Breast epithelium (tissue), 4 donors: ENCODE results near the gene DHX58. TPM values are rescaled to one million over a fixed set of nuclear protein-coding genes. Genes with fewer than 3 reads are reported as not detected.

Experiments
- DNase-seq, 2 donors: peaks; one replicate each; pipeline ENCODE4 v3.0.0-alpha.2; 2019; ENCODE audit warnings: low spot score in 2 of 2
- H3K27ac ChIP-seq, 2 donors: fragments of 200-600 bp; sonication (generic) in 1 of 2; one replicate each; pipeline ENCODE4 v1.5.1; 2016 to 2019; ENCODE audit warnings: mild to moderate bottlenecking in 1 of 2
- H3K27me3 ChIP-seq, 2 donors: fragments of 200-600 bp; sonication (generic) in 1 of 2; one replicate each; pipeline versions ENCODE4 v1.5.1 to v1.6.0; 2017 to 2019; ENCODE audit warnings: control low read depth in 1 of 2, mild to moderate bottlenecking in 1 of 2
- H3K36me3 ChIP-seq: fragments of 200-600 bp; one replicate; pipeline ENCODE4 v1.5.1; 2019
- H3K4me1 ChIP-seq, 2 donors: fragments of 200-600 bp; sonication (generic); one replicate each; pipeline ENCODE4 v1.5.1; 2016 to 2019; ENCODE audit warnings: control low read depth in 1 of 2
- H3K4me3 ChIP-seq, 3 donors: fragments of 200-600 bp; sonication (generic); 1 replicate in 2 of 3; 2 replicates in 1 of 3; pipeline ENCODE4 v1.5.1; 2016 to 2019; ENCODE audit warnings: mild to moderate bottlenecking in 3 of 3, moderate library complexity in 2 of 3
- H3K9me3 ChIP-seq, 2 donors: fragments of 200-600 bp; sonication (generic) in 1 of 2; one replicate each; pipeline ENCODE4 v1.5.1; 2016 to 2019; ENCODE audit warnings: control low read depth in 1 of 2
- CTCF ChIP-seq, 3 donors: fragments of 450-650 bp; IDR thresholded peaks; one replicate each; pipeline ENCODE4 v1.5.1; 2016 to 2017; ENCODE audit warnings: antibody characterized with exemption in 3 of 3, mild to moderate bottlenecking in 3 of 3, moderate library complexity in 3 of 3
- POLR2A ChIP-seq: fragments of 450-650 bp; IDR thresholded peaks from one replicate; pipeline ENCODE4 v1.6.1; 2016; ENCODE audit warnings: antibody characterized with exemption, mild to moderate bottlenecking, moderate library complexity
- POLR2AphosphoS5 ChIP-seq, 3 donors: sonication (generic); formaldehyde crosslinking; IDR thresholded peaks; one replicate each; pipeline ENCODE4 v1.6.1; 2017; ENCODE audit warnings: antibody characterized with exemption in 3 of 3
- intact Hi-C: fragments of 100-400 bp; cut with DNase I; formaldehyde crosslinking; loops from one replicate; pipeline ENCODE4 v1.15.1; 2023; ENCODE audit warnings: low total_unique reads
- total RNA-seq, 3 donors: library from RNA; depleted of rRNA; stranded (reverse); fragments of >200 nt; gene quantifications; one replicate each; pipeline ENCODE4 v1.1.0, GENCODE V29; 2016

DHX58 gene
- total RNA-seq, 3 donors from 2014 or later: 13.1 to 22.8 (median 13.4) TPM

DNA sequence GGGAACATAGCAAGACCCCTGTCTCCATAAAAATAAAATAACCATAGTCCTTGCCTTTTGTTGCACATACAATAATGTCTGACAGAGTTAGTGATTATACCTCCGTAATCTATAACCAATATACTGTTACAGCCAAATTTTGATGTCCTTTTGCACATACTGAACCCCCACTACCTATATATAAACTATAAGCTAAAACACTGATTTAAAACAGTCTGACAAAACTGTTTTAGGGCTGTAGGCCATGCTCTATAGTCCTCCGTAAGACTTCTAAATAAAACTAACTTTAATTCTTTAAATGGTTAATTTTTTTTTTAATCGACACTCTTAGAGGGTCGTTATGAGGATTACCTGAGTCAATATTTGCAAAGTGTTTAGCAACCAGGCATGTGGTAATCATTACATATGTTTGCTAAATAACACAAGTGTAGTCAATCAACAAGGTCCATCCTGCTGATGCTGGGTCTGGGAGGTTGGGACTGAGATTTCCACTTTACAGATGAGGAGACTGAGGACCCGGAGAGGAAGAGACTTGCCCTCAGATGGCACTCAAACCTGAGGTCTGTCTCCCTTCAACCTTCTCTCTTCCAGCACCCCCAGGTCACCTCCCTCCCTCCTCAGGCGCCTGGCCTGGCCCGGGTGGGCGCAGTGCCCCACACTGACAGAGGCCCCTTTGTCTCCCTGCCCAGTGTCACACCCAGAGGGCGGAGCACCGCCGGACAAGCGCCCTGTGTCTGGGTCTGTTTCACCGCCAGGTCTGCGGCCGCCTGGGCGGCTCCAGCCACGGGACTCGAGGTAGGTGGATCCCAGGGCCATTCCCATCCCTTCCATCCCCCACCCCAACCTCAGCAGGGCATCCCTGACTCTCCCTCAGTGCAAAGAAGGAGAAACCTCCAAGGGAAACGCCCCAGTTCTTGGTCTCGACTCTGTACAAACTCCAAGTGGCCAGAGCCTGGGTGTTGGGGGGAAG is 24.5 kb downstream of the DHX58 start:
- Histone ChIP-seq H3K27ac (no peak overlapping the region), H3K9me3 (no peaks in the 10 kb centered on the region), H3K4me1 (no peaks in the 10 kb centered on the region), H3K36me3 (no peaks in the 10 kb centered on the region), H3K27me3 (peaks cover 0 to 3% of the 10 kb centered on the region in 2 donors), H3K4me3 (no peak overlapping the region)
- intact Hi-C loops: no loop called here
- DNase-seq: no peak
- no peak for TF ChIP-seq CTCF (IDR thresholded peaks at IDR 0.05)
- TF ChIP-seq POLR2AphosphoS5 (IDR thresholded peaks at IDR 0.05): no peak
- no peak for TF ChIP-seq POLR2A

GRCh38 chr17:42087042-42087701 is 25.3 kb downstream of the DHX58 start:
- no peak for TF ChIP-seq CTCF (IDR thresholded peaks at IDR 0.05)
- TF ChIP-seq POLR2A: no peak
- no peak for TF ChIP-seq POLR2AphosphoS5 (IDR thresholded peaks at IDR 0.05)
- H3K9me3 ChIP-seq: no peaks in the 10 kb centered on the region

GRCh38 chr17:42081516-42082129 is 30.9 kb downstream of the DHX58 start:
- H3K36me3 ChIP-seq: no peaks in the 10 kb centered on the region
- H3K4me1 ChIP-seq: no peaks in the 10 kb centered on the region
- H3K27me3 ChIP-seq: no peaks in the 10 kb centered on the region
- no peak overlapping the region for H3K4me3 ChIP-seq
- no peak for TF ChIP-seq POLR2A
- no peak for TF ChIP-seq CTCF (IDR thresholded peaks at IDR 0.05)
- no peak for TF ChIP-seq POLR2AphosphoS5 (IDR thresholded peaks at IDR 0.05)
- no peaks in the 10 kb centered on the region for H3K9me3 ChIP-seq
- intact Hi-C loops: no loop called here
- no peak for DNase-seq
- H3K27ac ChIP-seq: no peak overlapping the region

More at GRCh38 chr17:42087042-42087701, 25.3 kb downstream of the DHX58 start:
- DNase-seq: no peak
- H3K36me3 ChIP-seq: no peaks in the 10 kb centered on the region
- no peak overlapping the region for H3K4me3 ChIP-seq
- intact Hi-C loops: no loop called here
- H3K27ac ChIP-seq: no peak overlapping the region
- no peaks in the 10 kb centered on the region for H3K4me1 ChIP-seq
- H3K27me3 ChIP-seq: peaks cover 0 to 3% of the 10 kb centered on the region in 2 donors

DNA sequence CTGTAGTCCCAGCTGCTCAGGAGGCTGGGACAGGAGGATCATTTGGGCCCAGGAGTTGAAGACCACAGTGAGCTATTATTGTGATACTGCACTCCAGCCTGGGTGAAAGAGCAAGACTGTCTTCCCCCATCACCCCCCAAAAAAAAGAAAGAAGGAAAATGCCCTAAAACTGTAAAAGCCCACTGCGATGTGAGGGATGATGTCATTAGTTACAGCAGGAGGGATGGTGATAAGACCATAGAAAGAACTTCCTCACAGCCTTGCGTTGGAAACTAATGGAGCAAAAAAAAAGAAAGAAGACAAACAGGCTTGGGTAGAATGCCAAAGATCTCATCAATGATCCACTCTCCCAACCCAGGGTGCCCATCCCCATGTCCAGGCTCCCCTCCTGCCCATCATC is 33.0 kb downstream of the DHX58 start:
- no peaks in the 10 kb centered on the region for H3K27me3 ChIP-seq
- H3K9me3 ChIP-seq: no peaks in the 10 kb centered on the region
- H3K4me1 ChIP-seq: no peaks in the 10 kb centered on the region
- TF ChIP-seq POLR2AphosphoS5 (IDR thresholded peaks at IDR 0.05): no peak
- TF ChIP-seq POLR2A: no peak
- no peak for TF ChIP-seq CTCF (IDR thresholded peaks at IDR 0.05)
- no peak for DNase-seq
- H3K27ac ChIP-seq: no peak overlapping the region
- H3K4me3 ChIP-seq: no peak overlapping the region
- intact Hi-C loops: no loop called here
- no peaks in the 10 kb centered on the region for H3K36me3 ChIP-seq
